HepG2 (cell line): ENCODE data around the gene GMPPB. TPM values are rescaled to one million over a fixed set of nuclear protein-coding genes. Genes with fewer than 3 reads are reported as not detected.

Experiments used
- ATAC-seq: fragments of 200-7000 bp; cut with Tn5 transposase; 3 replicates; pipeline ENCODE4 v1.9.1; 2020; ENCODE audit warnings: mild to moderate bottlenecking, moderate library complexity
- BruUV-seq: library from RNA; stranded (reverse); fragments of 400-500 nt; replicated peaks from 2 replicates; lab custom pipeline; 2021; lab: Mats Ljungman, UMichigan
- CTCF ChIA-PET: fragments of 300-600 bp; formaldehyde crosslinking; extraction: SDS; loops from one replicate; lab custom pipeline; 2021; ENCODE audit warnings: low total read pairs, inconsistent platforms, low intra/inter-chr PET ratio; lab: Yijun Ruan, JAX
- POLR2A ChIA-PET: fragments of 350-600 bp; sonication (Branson Sonifier 250); formaldehyde crosslinking; loops from one replicate; lab custom pipeline; 2020; ENCODE audit warnings: antibody characterized with exemption, inconsistent platforms; lab: Yijun Ruan, JAX
- DNase-seq: peaks from one replicate; pipeline ENCODE4 v3.0.0-alpha.2; 2015; ENCODE audit warnings: low spot score
- FAIRE-seq: peaks from 3 replicates; lab custom pipeline; 2011; peaks lifted over from hg19 to GRCh38; lab: Jason Lieb, UNC
- H2AFZ ChIP-seq: one replicate; pipeline ENCODE4 v1.6.1; 2011; ENCODE audit warnings: low read length, inconsistent platforms
- H3K27ac ChIP-seq: fragments of 300-600 bp; 3 replicates; pipeline ENCODE4 v1.8.0; 2011; ENCODE audit warnings: mixed run types, mild to moderate bottlenecking, mixed read lengths, low read length, inconsistent platforms; ENCODE audit not compliant: insufficient read depth; ENCODE audit errors: extremely low read length
- H3K27me3 ChIP-seq, 2 experiments: fragments of 200-600 bp in 1 of 2; 2 replicates in 1 of 2; 3 replicates in 1 of 2; pipeline versions ENCODE4 v1.6.0 to v1.8.0; 2011; ENCODE audit warnings: low read length in 2 of 2, mild to moderate bottlenecking in 2 of 2, moderate library complexity in 2 of 2, inconsistent platforms in 1 of 2; ENCODE audit not compliant: insufficient read depth in 2 of 2, control insufficient read depth in 1 of 2
- H3K36me3 ChIP-seq, 2 experiments: fragments of 200-600 bp in 1 of 2; replicated peaks in 1 of 2; 2 replicates in 1 of 2; 3 replicates in 1 of 2; pipeline versions ENCODE4 v1.5.1 to v1.8.0; 2011; ENCODE audit warnings: low read length in 2 of 2, inconsistent platforms in 1 of 2; ENCODE audit not compliant: insufficient read depth in 2 of 2, control insufficient read depth in 1 of 2
- H3K4me1 ChIP-seq: 2 replicates; pipeline ENCODE4 v1.5.1; 2012; ENCODE audit warnings: low read length, inconsistent platforms; ENCODE audit not compliant: insufficient read depth
- H3K4me2 ChIP-seq: 2 replicates; pipeline ENCODE4 v1.6.0; 2011; ENCODE audit warnings: low read depth, low read length, inconsistent platforms
- H3K4me3 ChIP-seq, 3 experiments: fragments of 200-600 bp in 1 of 3; sonication (generic), shearing (Covaris generic) in 1 of 3; replicated peaks in 1 of 3; 2 replicates each; pipeline ENCODE4 v1.5.1; 2011 to 2016; ENCODE audit warnings: low read length in 3 of 3, inconsistent platforms in 2 of 3, low read depth in 2 of 3, mild to moderate bottlenecking in 2 of 3, control low read depth in 1 of 3, mixed read lengths in 1 of 3; ENCODE audit not compliant: insufficient read depth in 1 of 3
- H3K79me2 ChIP-seq: one replicate; pipeline ENCODE4 v1.6.1; 2011; ENCODE audit warnings: low read length, inconsistent platforms; ENCODE audit not compliant: insufficient read depth
- H3K9ac ChIP-seq: 2 replicates; pipeline ENCODE4 v1.6.0; 2011; ENCODE audit warnings: mild to moderate bottlenecking, low read depth, low read length, inconsistent platforms; ENCODE audit not compliant: insufficient read depth
- H3K9me3 ChIP-seq: 2 replicates; pipeline ENCODE4 v1.5.1; 2012; ENCODE audit warnings: mild to moderate bottlenecking, low read length
- H4K20me1 ChIP-seq: 2 replicates; pipeline ENCODE4 v1.6.0; 2011; ENCODE audit warnings: inconsistent platforms, mild to moderate bottlenecking, low read length, moderate library complexity; ENCODE audit not compliant: insufficient read depth
- AGO1 ChIP-seq: fragments of 200-400 bp; formaldehyde crosslinking; IDR thresholded peaks from 2 replicates; pipeline ENCODE4 v1.6.1; 2017; ENCODE audit warnings: mild to moderate bottlenecking, low read depth, low read length, moderate library complexity; ENCODE audit not compliant: poor library complexity, severe bottlenecking
- AKAP8 ChIP-seq: sonication (generic); formaldehyde crosslinking; IDR thresholded peaks from 2 replicates; pipeline ENCODE4 v1.5.1; 2020; ENCODE audit warnings: mild to moderate bottlenecking, missing genetic modification reagents
- CHD2 ChIP-seq: IDR thresholded peaks from 2 replicates; pipeline ENCODE4 v1.6.1; 2011; ENCODE audit warnings: low read depth, low read length, improper control_type of control experiment
- KDM2A ChIP-seq: sonication (generic); formaldehyde crosslinking; IDR thresholded peaks from 2 replicates; pipeline ENCODE4 v1.4.0; 2020; ENCODE audit warnings: low read depth, missing genetic modification reagents, borderline replicate concordance
- PHF21A ChIP-seq: sonication (generic); formaldehyde crosslinking; IDR thresholded peaks from 2 replicates; pipeline ENCODE4 v1.5.0; 2020; ENCODE audit warnings: mild to moderate bottlenecking, missing genetic modification reagents
- RARG ChIP-seq: sonication (generic); formaldehyde crosslinking; IDR thresholded peaks from 2 replicates; pipeline ENCODE4 v1.4.0; 2020; ENCODE audit warnings: low read depth, mild to moderate bottlenecking, missing genetic modification reagents
- TARDBP ChIP-seq: sonication (generic); formaldehyde crosslinking; IDR thresholded peaks from 2 replicates; pipeline ENCODE4 v1.8.0; 2022; ENCODE audit warnings: mild to moderate bottlenecking, missing genetic modification reagents
- TBL1XR1 ChIP-seq: fragments of 150-350 bp; IDR thresholded peaks from 2 replicates; pipeline ENCODE4 v1.6.1; 2014; ENCODE audit warnings: borderline replicate concordance, low read length; ENCODE audit not compliant: partially characterized antibody
- ZNF205 ChIP-seq: IDR thresholded peaks from 2 replicates; pipeline ENCODE4 v1.6.1; 2018; ENCODE audit warnings: missing biosample characterization, missing genetic modification reagents
- WGBS: methylation state at CpG from one replicate; pipeline ENCODE4 v1.1.6; 2017; ENCODE audit warnings: low lambda C conversion rate; 5-methylcytosine and 5-hydroxymethylcytosine counted together
- in situ Hi-C: cut with HindIII; loops from 2 replicates; pipeline ENCODE4 v1.10.0; 2017; ENCODE audit warnings: low pct_unique_long_range_greater_than_20kb; ENCODE audit not compliant: extremely low pct_ligation_motif_present
- intact Hi-C: fragments of 100-400 bp; cut with micrococcal nuclease; formaldehyde crosslinking; loops from one replicate; pipeline ENCODE4 v1.10.0; 2022; ENCODE audit not compliant: unreplicated experiment
- polyA plus RNA-seq, 8 experiments: library from polyadenylated mRNA; depleted of rRNA in 3 of 8; stranded (reverse) in 7 of 8; unstranded in 1 of 8; fragments of >200 nt; fragmentation: Illumina TruSeq in 4 of 8; extraction: Trizol in 4 of 8; gene quantifications; 2 replicates each; pipeline versions ENCODE4 v1.2.1 to v1.2.3, GENCODE V29; 2011 to 2016; ENCODE audit warnings: low read depth in 4 of 8, missing spikeins in 1 of 8, mixed read lengths in 1 of 8; ENCODE audit not compliant: insufficient read depth in 1 of 8
- total RNA-seq, 5 experiments: library from RNA; depleted of rRNA; stranded (reverse); fragments of >200 nt; fragmentation: Illumina TruSeq; extraction: Trizol; gene quantifications; 2 replicates each; pipeline ENCODE4 v1.2.3, GENCODE V29; 2016; ENCODE audit warnings: low read depth in 1 of 5
- TF ChIP-seq, protein P1 (sequence below): IDR thresholded peaks from 2 replicates; pipeline ENCODE4 v1.6.1; 2016; ENCODE audit warnings: missing biosample characterization, missing genetic modification reagents, low read depth
- TF ChIP-seq, protein P2 (sequence below): sonication (generic); formaldehyde crosslinking; IDR thresholded peaks from 2 replicates; pipeline ENCODE4 v1.4.0; 2020; ENCODE audit warnings: mild to moderate bottlenecking, missing genetic modification reagents
- TF ChIP-seq, protein P3 (sequence below): sonication (generic); formaldehyde crosslinking; IDR thresholded peaks from 2 replicates; pipeline ENCODE4 v1.9.0; 2021; ENCODE audit warnings: missing genetic modification reagents, mild to moderate bottlenecking, borderline replicate concordance
- TF ChIP-seq, protein P4 (sequence below): sonication (generic); formaldehyde crosslinking; conservative IDR thresholded peaks from 2 replicates; pipeline ENCODE4 v1.8.0; 2022; ENCODE audit warnings: missing genetic modification reagents
- TF ChIP-seq, protein P5 (sequence below): sonication (generic); formaldehyde crosslinking; IDR thresholded peaks from 2 replicates; pipeline ENCODE4 v1.5.1; 2020; ENCODE audit warnings: missing genetic modification reagents, mild to moderate bottlenecking, borderline replicate concordance

GMPPB gene
- total and polyA plus RNA-seq, 2 of the 13 experiments (the other 11 are each of a cell fraction or from before 2014, with no cell fraction given) = 6.5 to 23.1 TPM

DNA sequence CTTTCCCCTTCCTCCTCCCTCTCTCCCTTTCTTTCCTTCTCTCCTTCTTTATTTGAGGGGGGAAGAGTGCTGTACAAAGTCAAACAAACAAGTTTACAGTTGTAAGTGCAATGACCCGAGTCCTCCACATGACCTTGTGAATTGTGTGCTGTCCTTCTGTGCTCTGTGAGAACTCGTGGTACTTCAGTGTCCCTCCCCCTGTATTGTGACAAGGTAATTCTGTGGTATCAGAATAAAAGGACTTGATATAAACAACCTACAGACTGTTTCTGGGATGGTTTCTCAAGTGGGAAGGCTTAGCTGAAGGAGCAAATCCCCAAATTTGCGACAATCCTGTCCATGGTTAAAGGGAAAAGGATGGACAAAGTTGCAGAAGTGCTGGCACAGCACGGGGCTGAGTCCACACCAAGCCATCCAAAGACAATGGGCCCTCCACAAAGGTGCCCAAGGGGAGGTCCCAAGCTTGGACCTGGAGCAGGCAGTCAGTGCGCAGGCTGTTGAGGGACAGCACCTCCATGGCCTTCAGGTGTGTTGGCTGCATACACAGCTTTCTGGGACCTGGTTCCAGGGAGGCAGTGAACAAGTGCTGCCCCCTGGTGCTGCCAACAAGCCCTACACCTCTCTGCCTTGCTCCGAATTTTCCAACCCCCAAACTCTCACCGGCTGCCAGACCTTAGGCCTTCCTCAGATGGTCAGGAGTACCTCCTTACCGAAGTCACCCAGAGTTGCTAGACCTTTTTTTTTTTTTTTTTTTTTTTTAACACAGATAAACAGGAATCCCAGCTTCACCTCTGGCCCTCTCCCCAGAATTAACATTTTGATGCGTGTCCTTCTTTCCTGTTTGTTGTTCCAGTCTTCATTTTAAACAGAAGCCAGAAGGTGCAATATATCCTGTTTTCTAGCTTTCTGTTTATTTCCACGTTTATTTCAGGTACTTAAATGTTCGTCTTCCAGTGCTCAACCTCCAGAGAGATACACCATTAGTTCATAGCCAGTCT is 52.2 kb downstream of the GMPPB start (continued):
- TF ChIP-seq, protein P1, sequence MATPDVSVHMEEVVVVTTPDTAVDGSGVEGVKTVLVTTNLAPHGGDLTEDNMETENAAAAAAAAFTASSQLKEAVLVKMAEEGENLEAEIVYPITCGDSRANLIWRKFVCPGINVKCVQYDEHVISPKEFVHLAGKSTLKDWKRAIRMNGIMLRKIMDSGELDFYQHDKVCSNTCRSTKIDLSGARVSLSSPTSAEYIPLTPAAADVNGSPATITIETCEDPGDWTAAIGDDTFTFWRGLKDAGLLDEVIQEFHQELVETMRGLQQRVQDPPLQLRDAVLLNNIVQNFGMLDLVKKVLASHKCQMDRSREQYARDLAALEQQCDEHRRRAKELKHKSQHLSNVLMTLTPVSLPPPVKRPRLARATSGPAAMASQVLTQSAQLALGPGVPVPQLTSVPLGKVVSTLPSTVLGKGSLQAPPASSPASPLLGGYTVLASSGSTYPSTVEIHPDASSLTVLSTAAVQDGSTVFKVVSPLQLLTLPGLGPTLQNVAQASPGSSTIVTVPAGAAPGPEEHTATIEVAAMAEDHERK = 0 out of 2 replicates have a peak, but pooled peaks have one; percentile 30
- TF ChIP-seq CHD2 (no peak), KDM2A (CRISPR knock-in tag) (peak; percentile 63; the same call in 1 of the 2 replicates), PHF21A (CRISPR knock-in tag) (0 out of 2 replicates have a peak, but pooled peaks have one; percentile 62), ZNF205 (CRISPR knock-in tag) (peak; percentile 65; the same call in 1 of the 2 replicates), TBL1XR1 (peak; percentile 15)
- TF ChIP-seq, protein P2, sequence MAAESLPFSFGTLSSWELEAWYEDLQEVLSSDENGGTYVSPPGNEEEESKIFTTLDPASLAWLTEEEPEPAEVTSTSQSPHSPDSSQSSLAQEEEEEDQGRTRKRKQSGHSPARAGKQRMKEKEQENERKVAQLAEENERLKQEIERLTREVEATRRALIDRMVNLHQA (CRISPR knock-in tag) = 0 out of 2 replicates have a peak, but pooled peaks have one; percentile 51

DNA sequence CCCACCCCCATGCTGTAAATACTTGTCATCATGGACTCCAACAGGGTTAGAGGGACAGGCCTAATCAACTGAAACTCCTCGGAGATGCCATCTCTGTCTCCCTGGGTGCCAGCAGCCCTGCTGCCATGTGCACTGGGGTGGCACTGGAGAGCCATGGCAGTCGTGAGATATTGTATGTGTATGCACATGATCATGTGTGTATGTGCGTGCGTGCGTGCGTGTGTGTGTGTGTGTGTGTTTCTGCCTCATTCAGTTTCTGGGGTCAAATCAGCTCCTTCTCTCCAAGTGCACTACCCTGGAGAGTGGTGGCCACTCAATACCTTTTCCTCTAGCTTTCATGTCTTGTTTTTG is 52.8 kb downstream of the GMPPB start:
- DNase-seq (no peak), ATAC-seq (no peak), FAIRE-seq (no peak)
- H3K4me3 ChIP-seq = 0 out of 6 replicates have a peak overlapping the region, but pooled peaks of 1 of the 3 experiments have one; percentile 32
- no peak overlapping the region for H3K9ac ChIP-seq
- no TSS peak for BruUV-seq
- POLR2A ChIA-PET = interaction anchor here (1.1 to 3.3 kb wide), 3 partner anchors 18 to 148 kb away, joined by 6 to 98 read pairs (median 6); partner anchors contain the start of genes MST1 and RNF123
- peak overlapping the region; percentile 68 for H3K4me2 ChIP-seq
- peak overlapping the region; percentile 57 for H3K27ac ChIP-seq
- no peak overlapping the region for H2AFZ ChIP-seq
- H3K9me3 ChIP-seq = no peaks in the 10 kb centered on the region
- H3K4me1 ChIP-seq = peaks cover 86% of the 10 kb centered on the region
- CTCF ChIA-PET = interaction anchor here (1.2 to 2.7 kb wide), 3 partner anchors 105 to 217 kb away, joined by 5 to 31 read pairs (median 10); no protein-coding TSS in a partner anchor
- in situ Hi-C loops (loop anchor here (5.0 to 10.0 kb wide), 2 partner anchors 106 to 134 kb away; no protein-coding TSS in a partner anchor), intact Hi-C loops (loop anchor here (1.0 to 5.0 kb wide), 4 partner anchors 64 to 217 kb away; no protein-coding TSS in a partner anchor)
- no peaks in the 10 kb centered on the region for H3K27me3 ChIP-seq
- peaks cover 15% of the 10 kb centered on the region for H3K79me2 ChIP-seq
- no peaks in the 10 kb centered on the region for H4K20me1 ChIP-seq
- WGBS = 52% methylated on average over 5 of the region's 6 CpGs
- H3K36me3 ChIP-seq = peaks cover 0 to 4% of the 10 kb centered on the region in 2 experiments; a peak in 3 of 5 replicates
- TF ChIP-seq, protein P3, sequence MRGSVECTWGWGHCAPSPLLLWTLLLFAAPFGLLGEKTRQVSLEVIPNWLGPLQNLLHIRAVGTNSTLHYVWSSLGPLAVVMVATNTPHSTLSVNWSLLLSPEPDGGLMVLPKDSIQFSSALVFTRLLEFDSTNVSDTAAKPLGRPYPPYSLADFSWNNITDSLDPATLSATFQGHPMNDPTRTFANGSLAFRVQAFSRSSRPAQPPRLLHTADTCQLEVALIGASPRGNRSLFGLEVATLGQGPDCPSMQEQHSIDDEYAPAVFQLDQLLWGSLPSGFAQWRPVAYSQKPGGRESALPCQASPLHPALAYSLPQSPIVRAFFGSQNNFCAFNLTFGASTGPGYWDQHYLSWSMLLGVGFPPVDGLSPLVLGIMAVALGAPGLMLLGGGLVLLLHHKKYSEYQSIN (CRISPR knock-in tag) = no peak
- TF ChIP-seq, protein P4, sequence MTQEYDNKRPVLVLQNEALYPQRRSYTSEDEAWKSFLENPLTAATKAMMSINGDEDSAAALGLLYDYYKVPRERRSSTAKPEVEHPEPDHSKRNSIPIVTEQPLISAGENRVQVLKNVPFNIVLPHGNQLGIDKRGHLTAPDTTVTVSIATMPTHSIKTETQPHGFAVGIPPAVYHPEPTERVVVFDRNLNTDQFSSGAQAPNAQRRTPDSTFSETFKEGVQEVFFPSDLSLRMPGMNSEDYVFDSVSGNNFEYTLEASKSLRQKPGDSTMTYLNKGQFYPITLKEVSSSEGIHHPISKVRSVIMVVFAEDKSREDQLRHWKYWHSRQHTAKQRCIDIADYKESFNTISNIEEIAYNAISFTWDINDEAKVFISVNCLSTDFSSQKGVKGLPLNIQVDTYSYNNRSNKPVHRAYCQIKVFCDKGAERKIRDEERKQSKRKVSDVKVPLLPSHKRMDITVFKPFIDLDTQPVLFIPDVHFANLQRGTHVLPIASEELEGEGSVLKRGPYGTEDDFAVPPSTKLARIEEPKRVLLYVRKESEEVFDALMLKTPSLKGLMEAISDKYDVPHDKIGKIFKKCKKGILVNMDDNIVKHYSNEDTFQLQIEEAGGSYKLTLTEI (CRISPR knock-in tag) = no peak
- 0 out of 2 replicates have a peak, but pooled peaks have one; percentile 3 for TF ChIP-seq TARDBP (CRISPR knock-in tag)
- no peak for TF ChIP-seq AGO1
- TF ChIP-seq, protein P5, sequence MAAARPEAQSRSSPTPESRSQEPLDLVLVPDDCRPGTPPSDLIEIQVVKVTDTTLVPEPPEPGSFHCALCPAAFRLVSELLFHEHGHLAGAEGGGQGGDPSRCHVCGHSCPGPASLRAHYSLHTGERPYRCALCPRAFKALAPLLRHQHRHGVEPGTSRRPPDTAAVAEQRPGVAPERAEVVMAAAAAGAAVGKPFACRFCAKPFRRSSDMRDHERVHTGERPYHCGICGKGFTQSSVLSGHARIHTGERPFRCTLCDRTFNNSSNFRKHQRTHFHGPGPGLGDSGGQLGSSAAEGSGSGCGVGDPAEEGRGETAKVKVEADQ (CRISPR knock-in tag) = no peak
- peak; percentile 9; the same call in 1 of the 2 replicates for TF ChIP-seq AKAP8 (CRISPR knock-in tag)
- TF ChIP-seq RARG = peak; percentile 73; the same call in 1 of the 2 replicates
